NCI-H774 (cell line): Measurements from ENCODE around the gene LAMB1.
"Not testable (repeated sequence)": the region's sequence is repeated elsewhere in the genome, so short reads cannot be mapped to it uniquely, and the experiment has no call there.

Experiments
- DNase-seq: peaks from one replicate; lab custom pipeline; 2025; lab: John Stamatoyannopoulos, UW

The LAMB1 gene

DNA sequence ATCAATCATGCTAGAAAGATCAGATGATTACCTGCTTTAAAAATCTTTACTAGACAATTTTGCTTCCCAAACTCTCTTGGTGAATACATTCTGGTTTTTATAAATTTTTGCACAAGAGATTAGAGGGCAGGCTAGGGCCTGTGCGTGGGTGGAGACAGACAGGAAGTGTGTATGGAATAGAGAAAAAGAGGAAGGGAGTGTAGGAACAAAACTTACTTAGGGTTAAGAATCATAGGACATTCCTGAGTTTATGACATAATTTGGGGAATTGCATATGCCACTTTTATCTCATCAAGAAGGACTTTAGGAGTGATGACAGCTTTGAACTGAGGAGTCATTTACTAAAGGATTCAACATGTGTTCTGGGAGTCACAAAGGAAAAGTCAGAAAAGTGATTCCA lies 31.3 kb downstream of the LAMB1 start:
- no peak for DNase-seq

DNA sequence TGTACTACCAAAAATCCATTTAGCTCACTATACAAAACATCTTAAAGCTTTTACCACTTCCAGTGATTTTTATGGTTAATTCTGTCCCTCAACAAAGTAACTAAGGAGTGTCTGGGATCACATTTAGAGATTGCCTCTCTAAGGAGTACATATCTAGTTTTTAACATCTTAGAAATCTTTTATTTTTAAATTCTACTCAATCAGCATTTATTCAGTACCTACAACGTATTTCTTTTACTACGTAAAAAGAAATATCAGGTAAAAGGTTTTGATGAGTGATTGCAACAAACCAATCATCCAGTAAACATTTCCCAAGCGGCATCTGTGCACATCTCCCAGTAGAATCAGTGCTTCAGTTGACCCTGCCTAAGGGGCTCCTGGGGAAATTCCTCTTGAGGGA lies 31.9 kb downstream of the LAMB1 start:
- DNase-seq = no peak

DNA sequence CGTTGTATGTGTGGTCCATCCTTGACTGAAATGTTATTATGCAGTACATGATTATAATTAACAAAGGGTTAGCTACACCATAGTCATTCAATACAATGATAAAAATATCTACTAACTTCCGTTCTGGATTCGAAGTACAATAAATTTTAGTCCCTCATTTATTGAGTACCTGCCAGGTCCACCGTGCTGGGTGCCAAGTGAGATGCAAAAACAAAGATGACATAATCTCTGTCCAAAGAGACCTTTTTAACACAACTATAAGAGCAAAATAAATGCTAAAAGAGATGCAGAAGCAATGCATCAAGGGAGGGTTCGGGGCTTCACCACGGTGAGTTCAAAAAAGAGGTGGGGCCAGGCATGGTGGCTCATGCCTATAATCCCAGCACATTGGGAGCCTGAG lies 33.1 kb downstream of the LAMB1 start:
- no peak for DNase-seq

DNA sequence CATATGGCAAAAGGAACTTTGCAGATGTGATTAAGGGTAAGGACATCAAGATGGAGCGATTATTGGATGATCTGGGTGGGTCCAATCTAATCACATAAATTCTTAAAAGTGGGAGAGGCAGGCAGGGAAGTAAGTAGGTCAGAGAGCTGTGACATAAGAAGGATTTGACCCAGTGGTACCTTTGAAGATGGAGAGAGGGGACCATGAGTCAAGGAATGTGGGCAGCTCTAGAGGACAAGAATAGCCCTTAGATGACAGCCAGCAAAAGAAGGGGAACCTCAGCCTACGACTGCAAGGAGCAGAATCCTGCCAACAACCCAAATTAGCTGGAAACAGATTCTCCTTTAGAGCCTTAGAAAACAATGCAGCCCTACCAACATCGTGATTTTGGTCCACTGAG lies 34.5 kb downstream of the LAMB1 start:
- DNase-seq = no peak

DNA sequence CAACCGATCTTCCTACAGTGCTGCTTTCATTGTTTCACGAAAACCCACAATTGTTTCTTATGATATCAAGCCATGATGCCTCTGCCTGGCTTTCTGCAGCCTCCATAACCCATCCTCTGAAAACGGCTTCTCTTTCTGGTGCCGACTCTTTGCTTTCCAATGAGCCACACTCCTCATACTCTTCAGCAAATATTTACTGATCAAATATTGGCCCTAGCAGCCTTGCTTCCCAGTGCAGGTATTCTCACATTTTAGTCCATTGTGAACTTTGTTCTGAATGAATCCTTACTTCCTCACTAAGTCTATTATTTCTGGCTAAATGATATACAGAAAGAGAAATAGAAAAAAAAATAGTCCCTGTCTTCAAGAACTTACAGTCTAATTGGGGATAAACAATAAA lies 35.5 kb downstream of the LAMB1 start:
- no peak for DNase-seq

DNA sequence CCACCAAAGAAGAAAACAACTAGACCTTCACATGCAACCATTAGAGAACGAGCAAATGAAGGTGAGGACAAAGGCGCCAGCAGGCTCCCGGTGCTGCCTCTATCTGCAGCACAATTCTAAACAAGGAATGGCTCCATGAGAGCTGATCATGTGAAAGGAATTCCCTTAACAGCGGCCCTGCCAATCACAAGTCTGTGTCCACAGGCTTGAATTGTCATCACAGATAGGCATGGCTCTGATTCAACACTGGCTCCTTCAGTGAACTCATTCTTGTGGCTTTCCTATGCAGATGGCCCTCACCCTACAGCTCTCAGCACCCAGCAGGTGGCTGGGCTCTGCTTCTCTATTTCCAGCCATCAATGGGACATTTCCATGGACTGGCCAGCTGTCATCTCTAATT lies 36.2 kb downstream of the LAMB1 start:
- DNase-seq = no peak

DNA sequence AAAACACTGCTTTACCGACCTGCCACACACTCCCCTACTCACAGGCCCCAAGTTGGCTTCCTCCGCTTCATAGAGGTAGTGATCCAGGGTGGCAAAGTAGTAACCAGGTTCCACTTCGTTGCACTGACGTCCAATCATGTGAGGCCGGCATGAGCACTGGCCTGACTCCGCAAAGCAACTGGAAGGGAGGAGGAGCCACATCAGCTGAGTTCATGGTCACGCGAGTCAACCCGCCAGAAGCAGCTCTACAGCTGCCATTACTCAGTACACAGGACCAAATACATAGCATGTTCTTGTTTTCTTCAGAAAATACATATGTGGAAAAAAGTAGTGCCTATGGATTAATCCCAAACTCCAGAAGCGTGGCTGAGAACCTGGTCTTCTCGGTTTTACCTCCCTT lies 38.5 kb downstream of the LAMB1 start:
- DNase-seq = no peak

DNA sequence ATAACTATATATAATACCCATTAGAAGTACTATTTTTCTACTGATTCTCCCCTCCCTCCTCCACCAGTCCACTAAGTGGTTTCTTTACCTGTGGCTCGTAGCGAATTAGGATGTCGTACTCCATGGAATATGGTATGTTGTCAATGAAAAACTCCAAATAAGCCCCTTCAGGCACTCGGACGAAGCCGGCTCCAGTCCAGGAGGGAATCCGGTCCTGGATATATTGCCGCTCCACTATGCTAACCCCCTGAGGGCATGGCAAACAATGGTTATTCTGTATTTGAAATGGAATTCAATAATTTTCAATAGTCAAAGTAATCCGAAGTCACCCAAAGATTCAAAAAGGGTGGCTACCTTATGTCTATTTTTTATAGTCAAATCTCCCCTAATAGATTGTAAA lies 40.1 kb downstream of the LAMB1 start:
- no peak for DNase-seq

DNA sequence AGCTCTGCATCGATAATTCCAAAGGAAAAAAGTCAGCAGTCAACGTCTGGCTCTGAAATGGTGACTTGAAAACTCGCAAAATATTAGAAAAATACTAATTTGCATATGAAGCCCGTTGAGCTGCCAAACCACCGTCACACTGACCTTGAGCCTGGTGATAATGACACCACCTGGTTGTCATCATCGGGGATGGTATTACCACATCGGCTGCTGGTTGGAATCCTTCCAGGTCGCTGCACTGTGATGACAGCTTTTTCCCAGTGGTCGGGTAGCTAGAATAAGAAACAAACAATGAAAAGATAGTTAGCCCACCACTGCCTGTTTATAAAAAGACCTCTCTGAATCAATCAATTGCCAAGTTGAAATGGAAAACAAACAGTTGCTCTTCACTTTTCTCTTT lies 41.6 kb downstream of the LAMB1 start:
- no peak for DNase-seq

DNA sequence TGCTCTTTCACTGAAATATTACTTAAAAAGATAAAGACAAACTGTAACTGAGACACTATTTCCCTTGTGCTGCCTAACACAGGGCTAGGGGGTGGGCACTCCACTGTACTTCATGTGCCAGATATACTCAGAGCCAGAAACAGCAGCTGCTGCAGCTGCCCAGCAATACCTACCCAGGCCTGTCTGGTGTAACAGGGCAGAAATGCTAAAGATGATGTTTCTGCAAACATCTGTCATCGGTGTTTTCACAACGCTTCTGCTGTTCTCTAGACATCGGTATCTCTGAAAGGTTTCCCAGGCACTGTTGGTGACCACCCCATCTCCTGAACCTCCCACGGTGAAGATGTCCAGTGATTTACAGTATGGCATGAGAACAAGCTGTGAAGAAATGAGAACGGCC lies 42.7 kb downstream of the LAMB1 start:
- DNase-seq = no peak

DNA sequence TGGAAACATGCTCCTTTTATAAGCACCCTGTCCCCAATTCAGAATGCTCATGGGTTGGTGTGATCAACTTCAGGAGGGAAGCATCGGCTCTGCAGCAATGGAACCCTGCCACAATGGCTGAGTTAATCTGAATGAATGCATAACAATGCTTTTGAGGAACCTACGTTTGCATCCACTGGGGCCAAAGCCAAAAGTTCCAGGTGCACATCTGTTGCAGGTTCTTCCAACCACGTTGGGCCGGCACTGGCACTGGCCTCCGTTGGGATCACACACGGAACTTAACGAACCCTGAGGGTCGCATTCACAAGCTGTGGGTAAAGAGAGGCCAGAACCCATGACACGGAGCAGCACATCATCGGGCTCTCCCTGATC lies 43.4 kb downstream of the LAMB1 start:
- DNase-seq = no peak

DNA sequence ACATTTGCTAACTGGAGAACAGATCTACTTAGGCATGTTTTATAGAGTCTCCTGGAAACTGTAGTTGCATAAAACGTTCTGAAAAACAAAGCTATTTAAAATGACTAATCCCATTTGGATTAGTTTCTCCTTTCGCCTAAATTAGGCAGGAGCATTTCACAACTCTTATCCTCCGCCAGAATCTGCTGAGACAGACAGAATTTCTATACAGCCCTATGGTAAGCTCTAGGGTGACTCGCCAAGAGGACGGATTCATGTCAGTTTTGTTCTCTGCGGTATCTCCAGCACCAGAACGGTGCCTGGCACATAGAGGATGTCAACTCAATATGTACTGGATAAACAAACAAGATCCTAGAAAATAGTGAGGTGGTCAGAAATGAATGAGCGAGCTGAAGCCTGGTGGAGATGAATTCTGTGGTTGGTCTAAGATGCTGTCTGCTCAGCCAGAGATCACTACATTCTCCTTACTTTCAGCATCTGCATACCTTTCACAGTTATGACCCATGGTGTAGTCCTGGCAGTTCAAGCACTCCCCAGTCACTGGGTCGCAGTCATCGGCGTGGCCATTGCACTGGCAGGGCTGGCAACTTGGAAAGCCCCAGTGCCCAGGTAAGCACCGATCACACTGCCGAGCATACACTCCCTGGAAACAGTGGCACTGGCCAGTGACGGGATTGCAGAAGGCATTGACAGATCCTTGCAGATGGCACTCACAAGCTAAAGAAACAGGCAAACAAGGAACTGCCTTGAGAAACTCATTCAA lies 44.0 kb downstream of the LAMB1 start:
- no peak for DNase-seq

DNA sequence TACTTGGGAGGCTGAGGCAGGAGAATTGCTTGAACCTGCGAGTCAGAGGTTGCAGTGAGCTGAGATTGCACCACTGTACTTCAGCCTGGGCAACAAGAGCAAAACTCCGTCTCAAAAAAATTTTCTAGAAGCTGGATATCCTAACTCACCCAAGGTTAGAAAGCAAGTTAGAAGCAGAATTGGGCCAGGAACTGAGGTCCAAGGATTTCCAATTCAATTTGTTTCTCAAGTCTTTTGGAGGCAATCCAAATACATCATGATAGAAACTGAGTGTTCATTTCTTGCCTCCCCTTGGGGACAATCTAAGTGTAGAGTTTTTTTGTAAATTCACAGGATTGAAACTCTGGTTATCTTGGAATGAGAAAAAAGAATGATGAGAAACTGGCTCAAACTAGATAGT lies 45.5 kb downstream of the LAMB1 start:
- no peak for DNase-seq

DNA sequence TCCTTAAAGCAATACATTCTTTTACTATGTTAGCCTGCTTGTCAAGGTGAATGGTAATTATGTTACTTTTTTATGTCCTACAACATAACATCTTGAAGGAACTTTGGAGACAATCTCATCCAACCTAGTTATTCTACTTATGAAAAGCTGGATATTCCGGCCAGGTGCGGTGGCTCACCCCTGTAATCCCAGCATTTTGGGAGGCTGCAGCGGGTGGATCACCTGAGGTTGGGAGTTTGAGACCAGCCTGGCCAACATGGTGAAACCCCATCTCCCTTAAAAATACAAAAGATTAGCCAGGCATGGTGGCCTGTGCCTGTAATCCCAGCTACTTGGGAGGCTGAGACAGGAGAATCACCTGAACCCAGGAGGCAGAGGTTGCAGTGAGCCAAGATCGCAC lies 46.0 kb downstream of the LAMB1 start:
- DNase-seq = not testable (repeated sequence)

DNA sequence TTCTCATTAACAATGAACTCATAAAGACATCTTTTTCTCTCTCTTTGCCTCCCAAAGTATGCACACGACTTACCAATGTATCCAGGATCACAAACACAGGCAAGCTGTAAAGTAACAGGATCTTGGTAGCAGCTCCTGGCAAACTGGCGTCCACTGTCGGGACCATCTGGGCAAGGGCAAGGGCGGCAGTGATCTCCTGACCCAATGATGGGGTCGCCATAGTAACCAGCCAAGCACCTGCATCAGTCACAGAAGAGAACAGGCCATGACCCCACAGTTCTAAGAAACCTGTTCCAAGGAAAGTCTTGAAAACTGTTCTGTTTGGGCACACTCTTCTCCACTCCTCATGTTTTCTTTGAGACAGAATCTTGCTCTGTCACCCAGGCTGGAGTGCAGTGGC lies 47.6 kb downstream of the LAMB1 start:
- DNase-seq = no peak

DNA sequence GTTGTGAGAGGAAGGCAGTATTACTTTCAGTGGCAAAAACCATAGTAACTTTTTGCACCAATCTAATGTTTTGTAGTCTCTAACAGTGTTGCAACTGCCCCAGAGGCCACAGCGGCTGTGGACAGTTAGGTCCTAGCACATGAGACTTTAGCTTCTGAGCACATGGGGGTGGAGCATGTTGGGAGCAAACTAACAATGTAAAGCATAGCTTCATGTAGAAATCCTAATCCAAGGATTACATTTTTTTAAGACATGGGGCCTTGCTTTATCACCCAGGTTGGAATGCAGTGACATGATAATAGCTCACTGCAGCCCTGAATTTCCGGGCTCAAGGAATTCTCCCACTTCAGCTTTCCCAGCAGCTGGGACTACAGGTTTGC lies 49.0 kb downstream of the LAMB1 start:
- no peak for DNase-seq

DNA sequence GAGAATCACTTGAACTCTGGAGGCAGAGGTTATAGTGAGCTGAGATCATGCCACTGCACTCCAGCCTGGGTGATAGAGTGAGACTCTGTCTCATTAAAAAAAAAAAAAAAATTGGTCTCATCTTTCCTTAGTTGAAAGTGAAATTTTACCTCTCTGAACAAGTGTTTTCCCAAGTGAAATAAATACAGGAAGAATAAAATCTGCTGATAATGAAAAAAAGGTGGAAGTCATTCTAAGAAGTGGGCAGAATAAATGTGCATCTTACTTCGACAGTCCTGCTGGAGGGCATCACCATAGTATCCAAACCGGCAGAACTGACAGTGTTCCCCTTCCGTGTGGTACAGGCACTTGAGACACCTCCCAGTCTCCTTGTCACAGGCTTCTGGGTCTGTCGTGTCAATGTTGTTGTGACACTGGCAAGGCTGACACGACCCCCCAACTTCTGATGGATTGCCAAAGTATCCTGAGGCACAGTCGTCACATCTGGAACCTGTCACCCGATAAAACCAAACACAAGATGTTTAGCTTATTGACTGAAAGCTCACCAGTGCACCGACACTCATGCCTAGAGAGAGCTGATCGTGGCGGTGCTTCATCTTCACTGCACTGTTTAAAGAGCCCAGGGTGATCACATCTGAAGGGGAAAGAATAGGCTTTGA lies 49.6 kb downstream of the LAMB1 start:
- DNase-seq = no peak

DNA sequence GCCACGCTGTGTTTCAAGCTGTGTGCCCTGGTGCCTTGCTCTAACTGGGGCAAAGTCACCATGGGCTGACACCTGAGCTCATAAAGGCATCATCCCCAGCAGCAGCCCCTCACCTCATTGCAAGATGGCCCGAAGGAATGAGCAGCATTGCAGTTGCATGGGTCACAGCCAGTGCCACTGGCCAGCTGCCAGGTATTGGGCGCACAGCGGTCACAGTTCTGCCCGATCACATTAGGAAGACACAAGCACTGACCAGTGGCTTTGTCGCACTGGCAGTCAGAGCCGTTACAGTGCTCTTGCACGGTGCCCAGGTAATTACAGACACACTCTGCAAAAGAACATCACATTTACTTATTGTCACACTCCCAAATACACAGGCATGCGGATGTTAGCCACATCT lies 51.1 kb downstream of the LAMB1 start:
- no peak for DNase-seq

DNA sequence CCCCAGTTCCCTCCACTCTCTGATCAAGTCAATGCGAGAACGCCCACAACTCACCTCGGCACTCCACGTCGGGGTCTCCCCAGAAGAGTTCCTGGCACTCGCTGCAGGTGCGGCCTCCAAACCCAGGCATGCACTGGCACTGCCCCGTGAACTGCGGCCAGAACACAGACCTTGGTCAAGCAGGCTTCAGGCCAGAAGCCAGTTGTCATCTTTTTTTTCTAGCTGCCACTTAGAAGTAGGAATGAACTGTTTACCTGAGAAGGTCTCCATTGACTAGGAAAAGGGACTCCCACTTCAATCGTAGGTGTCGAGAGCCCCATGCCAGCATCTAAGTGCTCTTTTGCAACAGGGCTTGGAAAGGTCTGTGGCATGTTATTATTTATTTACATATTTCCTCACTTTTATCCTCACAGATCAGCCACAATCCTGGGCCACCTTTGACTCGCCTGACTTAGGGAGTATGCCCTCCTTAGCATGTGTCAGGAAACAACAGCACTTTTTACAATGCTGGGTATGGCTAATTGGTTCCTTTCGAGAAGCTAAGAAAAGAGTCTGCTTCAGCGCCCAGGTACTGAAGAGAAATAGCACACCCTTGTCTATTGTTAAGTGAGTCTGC lies 51.7 kb downstream of the LAMB1 start:
- DNase-seq = no peak

DNA sequence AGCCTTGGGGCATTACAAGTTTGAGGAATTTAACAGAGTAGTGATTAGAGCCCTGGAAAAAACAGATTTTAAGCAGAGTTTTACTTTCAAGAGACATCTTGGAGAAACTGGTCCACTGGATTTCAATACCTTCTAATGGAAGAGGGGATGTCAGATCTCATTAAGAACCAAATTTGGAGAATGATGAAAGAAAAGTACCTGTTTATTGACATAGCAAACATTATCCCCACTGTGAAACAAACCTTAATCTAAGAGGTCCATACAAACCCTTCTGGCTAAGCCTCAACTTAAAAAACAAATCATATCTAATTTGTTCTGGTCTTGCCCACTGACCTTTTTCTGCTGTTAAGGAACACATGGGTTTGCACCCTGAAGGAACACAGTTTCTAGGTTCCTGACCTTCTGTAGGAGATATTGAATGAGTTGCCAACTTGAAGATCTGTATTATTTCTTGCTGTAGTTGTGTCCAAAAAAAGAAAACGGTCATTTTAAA lies 53.5 kb downstream of the LAMB1 start:
- DNase-seq = no peak

DNA sequence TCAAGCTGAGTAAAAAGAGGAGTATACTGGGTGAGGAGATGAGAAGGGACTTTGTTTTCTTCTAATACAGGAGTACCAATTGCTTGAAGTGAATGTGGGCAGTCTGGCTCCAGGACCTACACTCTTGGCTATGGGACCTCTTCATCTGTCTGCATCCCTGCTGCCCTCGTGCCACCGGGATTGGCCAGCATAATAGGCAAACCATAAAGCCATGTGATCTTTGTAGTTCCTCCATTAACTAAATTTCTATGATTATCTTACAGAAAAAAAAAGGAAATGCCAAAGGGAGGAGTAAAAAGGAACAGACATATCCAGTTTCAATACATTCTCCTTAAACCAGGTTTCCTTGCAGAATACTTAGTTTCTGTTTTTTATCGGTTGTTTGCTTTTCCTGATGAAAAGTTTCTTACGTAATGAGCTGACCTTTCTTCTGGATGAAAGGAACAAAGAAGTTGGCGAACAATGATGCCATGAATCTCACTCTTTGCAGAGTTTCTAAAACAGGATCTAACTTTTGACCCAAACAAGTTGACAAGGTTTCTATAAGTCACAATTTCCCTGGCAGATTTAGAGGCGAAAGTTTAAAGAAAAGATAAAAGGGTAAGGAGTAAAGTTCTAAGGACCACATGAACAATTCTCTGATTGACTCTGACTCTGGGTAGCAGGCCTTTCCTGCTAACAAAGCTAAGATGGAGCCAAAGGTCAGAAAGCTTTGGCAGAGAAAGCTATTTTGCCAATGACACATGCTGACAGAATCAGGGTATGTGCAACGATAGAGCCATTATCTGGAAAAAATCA lies 54.1 kb downstream of the LAMB1 start:
- no peak for DNase-seq

DNA sequence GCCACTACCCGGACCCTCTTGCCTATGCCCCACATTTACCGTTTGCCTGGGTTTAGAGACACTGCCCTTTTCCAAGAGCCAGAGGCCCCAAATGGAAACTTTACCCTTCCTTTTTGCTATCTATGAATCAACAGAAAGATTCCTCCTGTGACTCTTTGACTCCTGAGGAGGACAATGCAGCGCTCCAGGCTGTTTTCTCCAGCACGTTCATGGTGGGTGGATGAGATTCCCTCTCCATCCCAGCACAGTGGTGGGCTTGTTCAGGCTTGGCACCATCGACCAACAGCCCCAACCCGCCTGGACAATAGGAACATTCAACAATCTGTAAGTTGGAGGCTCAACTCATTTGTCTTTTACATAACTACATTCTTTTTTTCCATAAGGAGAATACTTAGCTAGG lies 56.1 kb downstream of the LAMB1 start:
- DNase-seq = no peak

DNA sequence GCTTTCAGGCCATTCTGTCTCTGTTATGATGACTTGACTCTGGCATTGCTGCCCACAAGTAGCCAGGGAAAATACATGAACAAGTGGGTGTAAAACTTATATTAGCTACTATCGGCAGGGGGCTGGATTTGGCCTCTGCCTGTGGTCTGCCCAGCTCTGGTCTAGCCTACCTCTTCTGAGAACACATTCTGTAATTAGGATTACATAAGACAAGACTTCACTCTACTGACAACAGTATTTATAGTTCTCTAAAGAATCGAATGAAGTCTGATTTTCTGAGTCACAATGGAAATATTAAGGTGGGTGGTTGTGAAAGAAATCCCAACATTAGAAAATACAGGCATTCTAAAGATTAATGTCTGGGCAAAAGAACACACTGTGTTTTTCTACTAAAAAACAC lies 56.5 kb downstream of the LAMB1 start:
- DNase-seq = no peak
